Measurements from ENCODE around the gene PRDX3. TPM values are rescaled to one million over a fixed set of nuclear protein-coding genes. Genes with fewer than 3 reads are reported as not detected.

The PRDX3 gene
- 100 to 1,000 TPM in 1 of 2 donors, 10 to 100 TPM in 1; 99.9 to 118 TPM for total RNA-seq
- polyA plus RNA-seq = 100 to 1,000 TPM in 1 of 2 donors, 10 to 100 TPM in 1; 84.1 to 155 TPM
- long read RNA-seq, donor 1, transcript PRDX3-203 (2 exons, 2,277 nt) = minor isoform, 8 of 167 reads
- long read RNA-seq, donor 1, transcript PRDX3-201 (7 exons, 1,591 nt) = major isoform, 138 of 167 reads
- long read RNA-seq, donor 1, partial matches to known transcripts = 21 of 167 reads
- long read RNA-seq, donor 1, other reads (novel, unspliced or antisense) = 0 of 167 reads
- long read RNA-seq, donor 2, transcript PRDX3-203 (2 exons, 2,277 nt) = minor isoform, 5 of 41 reads
- long read RNA-seq, donor 2, transcript PRDX3-201 (7 exons, 1,591 nt) = major isoform, 36 of 41 reads
- long read RNA-seq, donor 2, partial matches to known transcripts = 0 of 41 reads
- long read RNA-seq, donor 2, other reads (novel, unspliced or antisense) = 0 of 41 reads
- long read RNA-seq, donor 3, transcript PRDX3-201 (7 exons, 1,591 nt) = major isoform, 61 of 73 reads
- long read RNA-seq, donor 3, partial matches to known transcripts = 9 of 73 reads
- long read RNA-seq, donor 3, other reads (novel, unspliced or antisense) = 0 of 73 reads
- long read RNA-seq, donor 4, transcript PRDX3-201 (7 exons, 1,591 nt) = major isoform, 23 of 29 reads
- long read RNA-seq, donor 4, partial matches to known transcripts = 5 of 29 reads
- long read RNA-seq, donor 4, other reads (novel, unspliced or antisense) = 0 of 29 reads
- long read RNA-seq, donor 5, transcript PRDX3-201 (7 exons, 1,591 nt) = major isoform, 129 of 147 reads
- long read RNA-seq, donor 5, transcript PRDX3-203 (2 exons, 2,277 nt) = minor isoform, 5 of 147 reads
- long read RNA-seq, donor 5, partial matches to known transcripts = 13 of 147 reads
- long read RNA-seq, donor 5, other reads (novel, unspliced or antisense) = 0 of 147 reads

- Histone ChIP-seq H3K9me3 (ENCODE audit: control insufficient read depth in 4 of 4, insufficient read depth in 3 of 4, low read length in 3 of 4) (peaks cover 0 to 2% (median 0%) of the 10 kb centered on the region in 4 donors), H3K27me3 (ENCODE audit: control insufficient read depth in 3 of 3, insufficient read depth in 3 of 3, low read length in 2 of 3) (no peaks in the 10 kb centered on the region), H3K9ac (ENCODE audit: insufficient read depth in 1 of 2, low read length in 2 of 2) (peak within 1 kb of the TSS; percentile 65 to 85), H3K4me1 (ENCODE audit: control insufficient read depth in 5 of 5, insufficient read depth in 5 of 5, low read length in 5 of 5) (peaks cover 0 to 15% (median 3%) of the 10 kb centered on the region in 5 donors), H3K36me3 (ENCODE audit: control insufficient read depth in 4 of 4, insufficient read depth in 4 of 4, low read length in 4 of 4) (peaks cover 3 to 18% (median 7%) of the 10 kb centered on the region in 4 donors), H3K4me3 (peak within 1 kb of the TSS; percentile 77), H3K27ac (ENCODE audit: low read depth in 1 of 2, low read length in 1 of 2) (peak within 1 kb of the TSS; percentile 92 to 95)
- ATAC-seq (ENCODE audit: insufficient read depth, low FRiP score) = peak; percentile 100
- WGBS, 2 donors = 0% methylated on average over 44 to 45 of the region's 45 CpGs
- peak; percentile 95 to 96 (median 96) for DNase-seq
- TF ChIP-seq CTCF (IDR thresholded peaks at IDR 0.05; ENCODE audit: control extremely low read depth, extremely low read depth) = no peak
Measured at GRCh38 chr10:119178372-119179119, at the start of gene PRDX3. TSS of gene PRDX3 (minus strand) at chr10:119178812. CDS start at chr10:119178790, 22 bp downstream.

GRCh38 chr10:119227825-119228224 lies 49.2 kb upstream of the PRDX3 start:
- Histone ChIP-seq H3K27ac (ENCODE audit: low read depth in 1 of 2, low read length in 1 of 2) (no peak overlapping the region), H3K27me3 (ENCODE audit: control insufficient read depth in 3 of 3, insufficient read depth in 3 of 3, low read length in 2 of 3) (no peaks in the 10 kb centered on the region), H3K36me3 (ENCODE audit: control insufficient read depth in 4 of 4, insufficient read depth in 4 of 4, low read length in 4 of 4) (no peaks in the 10 kb centered on the region), H3K4me3 (no peak overlapping the region), H3K9ac (ENCODE audit: insufficient read depth in 1 of 2, low read length in 2 of 2) (no peak overlapping the region), H3K4me1 (ENCODE audit: control insufficient read depth in 5 of 5, insufficient read depth in 5 of 5, low read length in 5 of 5) (peaks cover under 1 to 24% (median 20%) of the 10 kb centered on the region in 5 donors), H3K9me3 (ENCODE audit: control insufficient read depth in 4 of 4, insufficient read depth in 3 of 4, low read length in 3 of 4) (no peaks in the 10 kb centered on the region)
- DNase-seq = no peak
- TF ChIP-seq CTCF (IDR thresholded peaks at IDR 0.05; ENCODE audit: control extremely low read depth, extremely low read depth) = no peak
- WGBS, 2 donors = 79 to 89% methylated on average over 6 of the region's 6 CpGs
- ATAC-seq (ENCODE audit: insufficient read depth, low FRiP score) = no peak

GRCh38 chr10:119225083-119225658 lies 46.6 kb upstream of the PRDX3 start:
- Histone ChIP-seq H3K36me3 (ENCODE audit: control insufficient read depth in 4 of 4, insufficient read depth in 4 of 4, low read length in 4 of 4) (no peaks in the 10 kb centered on the region), H3K27ac (ENCODE audit: low read depth in 1 of 2, low read length in 1 of 2) (no peak overlapping the region), H3K27me3 (ENCODE audit: control insufficient read depth in 3 of 3, insufficient read depth in 3 of 3, low read length in 2 of 3) (no peaks in the 10 kb centered on the region), H3K9me3 (ENCODE audit: control insufficient read depth in 4 of 4, insufficient read depth in 3 of 4, low read length in 3 of 4) (no peaks in the 10 kb centered on the region), H3K4me3 (no peak overlapping the region), H3K4me1 (ENCODE audit: control insufficient read depth in 5 of 5, insufficient read depth in 5 of 5, low read length in 5 of 5) (peaks cover 5 to 50% (median 25%) of the 10 kb centered on the region in 5 donors), H3K9ac (ENCODE audit: insufficient read depth in 1 of 2, low read length in 2 of 2) (peak overlapping the region in 1 of 2 donors; percentile 40)
- DNase-seq (peak in 2 of 3 donors; percentile 50 to 66), ATAC-seq (ENCODE audit: insufficient read depth, low FRiP score) (no peak)
- WGBS, 2 donors = 53 to 55% methylated on average over 4 of the region's 4 CpGs
- TF ChIP-seq CTCF (IDR thresholded peaks at IDR 0.05; ENCODE audit: control extremely low read depth, extremely low read depth) = no peak

Data from lung (tissue), 16 donors.